Stimulated activated CD4-positive, alpha-beta T cell treated with anti-CD3 and anti-CD28 coated beads, Interleukin-12 subunit alpha, Interleukin-12 subunit beta, amount 100 ng/mL, for 48 hours (primary cell): ENCODE data around the gene NAB2.
"Not testable (repeated sequence)": the region's sequence is repeated elsewhere in the genome, so short reads cannot be mapped to it uniquely, and the experiment has no call there.

Experiments used
- DNase-seq, 3 donors: peaks; one replicate each; pipeline ENCODE4 v3.0.0-alpha.2; 2020; ENCODE audit warnings: low read depth in 2 of 3, low spot score in 1 of 3

Gene NAB2

DNA sequence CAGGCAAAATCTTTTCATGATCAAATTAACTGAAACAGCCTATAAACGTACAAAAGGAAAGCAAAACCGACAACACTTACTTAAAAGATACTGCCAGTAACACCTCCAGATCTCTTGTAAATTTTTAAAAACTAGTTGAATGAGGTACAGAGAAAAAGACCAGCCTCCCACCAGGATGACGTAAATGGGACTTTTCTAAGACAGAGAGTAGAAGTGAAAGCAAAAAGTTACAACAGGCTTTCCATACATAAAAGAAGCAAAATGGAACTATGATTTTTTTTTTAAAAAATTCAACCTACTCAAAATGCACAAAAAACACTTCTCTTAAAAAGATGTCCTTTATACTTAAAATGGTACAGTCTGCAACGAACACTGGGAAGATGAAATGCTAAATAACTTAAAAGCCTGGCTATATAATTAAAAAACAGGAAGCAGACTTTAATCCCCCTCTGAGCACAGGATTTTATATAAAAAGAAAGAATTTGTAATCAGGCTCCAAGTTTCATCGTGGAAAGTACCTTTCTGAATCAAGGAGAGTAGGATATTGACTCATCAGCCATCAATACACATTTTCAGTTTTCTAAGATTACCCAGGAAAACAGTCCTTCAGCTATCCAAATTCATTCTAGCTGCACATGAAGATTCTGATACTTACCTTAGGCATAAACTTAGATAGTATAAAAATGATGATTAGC lies 24.8 kb upstream of the NAB2 start:
- peak in 1 of 3 donors; percentile 58 for DNase-seq

DNA sequence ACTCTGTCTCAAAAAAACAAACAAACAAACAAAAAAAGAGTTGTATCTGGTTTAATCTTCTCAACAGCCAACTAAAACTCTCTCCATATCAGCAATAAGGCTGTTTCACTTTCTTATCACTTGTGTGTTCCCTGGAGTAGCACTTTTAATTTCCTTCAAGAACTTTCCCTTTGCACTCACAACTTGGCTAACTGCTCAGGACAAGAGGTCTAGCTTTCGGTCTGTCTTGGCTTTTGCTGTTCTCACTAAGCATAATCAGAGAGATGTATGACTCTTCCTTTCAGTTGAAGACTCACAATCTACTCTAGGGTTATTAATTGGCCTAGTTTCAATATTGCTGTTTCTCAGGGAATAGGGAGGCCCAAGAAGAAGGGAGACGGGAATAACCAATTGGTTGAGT lies 22.7 kb upstream of the NAB2 start:
- no peak for DNase-seq

DNA sequence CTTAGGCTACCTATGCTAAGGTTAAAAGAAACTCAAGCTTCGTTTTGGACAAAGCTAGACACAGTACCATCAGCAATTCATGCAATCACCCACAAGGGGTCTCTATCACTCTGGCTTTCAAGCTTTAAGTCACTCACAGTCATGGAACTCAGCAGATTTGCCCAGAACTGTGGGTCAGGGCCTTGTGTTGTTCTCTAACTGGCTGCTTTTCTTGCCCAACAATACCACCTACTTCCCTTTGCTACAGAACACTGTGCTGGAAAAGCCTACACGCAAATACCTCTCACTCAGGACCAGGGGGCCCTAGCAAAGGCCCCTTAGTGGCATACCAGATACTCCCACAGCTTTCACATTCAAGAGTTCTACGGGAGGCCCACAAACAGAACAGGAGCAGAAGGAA lies 19.4 kb upstream of the NAB2 start:
- peak in 1 of 3 donors; percentile 43 for DNase-seq

DNA sequence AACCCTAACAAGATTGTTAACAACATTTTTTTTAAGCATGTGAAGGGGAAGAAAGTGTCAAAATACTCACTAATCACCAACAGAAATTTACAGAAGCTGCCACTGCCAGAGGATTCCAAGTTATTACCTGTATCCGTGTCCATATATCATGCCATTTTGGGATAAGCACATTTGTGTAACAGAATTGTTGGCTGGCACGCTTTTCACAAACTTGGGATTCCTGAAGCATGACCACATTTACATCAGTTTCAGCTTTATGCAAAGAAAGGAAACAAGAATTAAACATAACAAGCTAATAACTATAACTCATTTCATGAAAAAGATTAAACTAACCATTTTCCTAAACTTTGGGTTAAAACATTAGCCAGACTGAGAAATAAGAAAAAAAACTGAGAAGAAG lies 16.3 kb upstream of the NAB2 start:
- DNase-seq, result no peak

- not testable (repeated sequence) for DNase-seq
Observed at GRCh38 chr12:57073566-57074450, 15.1 kb upstream of the NAB2 start.

GRCh38 chr12:57078519-57079404 lies 10.2 kb upstream of the NAB2 start, which contains the start of gene NEMP1:
TSS of gene NEMP1 (minus strand) at chr12:57078791. CDS start at chr12:57078745, 46 bp downstream.
- peak; percentile 92 to 95 (median 93) for DNase-seq

DNA sequence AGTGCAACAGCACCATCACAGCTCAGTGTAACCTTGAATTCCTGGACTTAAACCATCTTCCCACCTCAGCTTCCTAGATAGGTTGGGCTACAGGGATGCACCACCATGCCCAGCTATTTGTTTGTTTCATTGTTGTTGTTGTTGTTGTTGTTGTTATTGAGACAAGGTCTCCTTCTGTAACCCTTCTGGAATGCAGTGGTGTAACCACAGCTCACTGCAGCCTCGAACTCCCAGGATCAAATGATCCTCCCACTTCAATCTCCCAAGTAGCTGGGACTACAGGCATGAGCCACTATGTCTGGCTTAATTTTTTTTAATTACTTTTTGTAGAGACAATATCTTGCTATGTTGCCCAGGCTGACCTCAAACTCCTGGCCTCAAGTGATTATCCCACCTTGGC lies 9.1 kb upstream of the NAB2 start:
- no peak for DNase-seq

GRCh38 chr12:57080855-57081254 lies 8.1 kb upstream of the NAB2 start:
- no peak for DNase-seq

DNA sequence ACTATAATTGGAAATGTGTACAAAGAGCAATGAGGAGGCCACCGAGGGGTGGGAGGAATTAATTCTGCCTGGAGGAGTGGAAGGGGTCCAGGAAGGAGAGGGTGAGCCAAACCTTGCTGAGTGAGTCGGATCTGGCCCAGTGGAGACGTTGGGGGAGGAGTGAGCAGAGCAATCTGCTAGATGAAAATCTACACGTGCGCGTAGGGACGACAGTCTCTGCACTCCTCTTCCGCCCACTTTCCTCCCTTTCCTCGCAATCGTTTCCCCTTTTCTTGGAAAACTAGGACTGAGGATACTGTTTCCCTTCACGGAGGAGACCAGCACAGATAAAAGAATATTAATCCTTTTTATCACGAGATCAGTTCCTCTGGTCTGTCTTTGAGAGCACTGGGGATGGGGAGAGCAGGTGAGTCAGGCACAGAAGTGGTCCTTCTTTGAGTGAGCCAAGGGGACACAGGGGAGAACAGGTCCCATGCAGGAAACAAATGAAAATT lies 2.9 kb upstream of the NAB2 start:
- DNase-seq, result peak in 1 of 3 donors; percentile 42

- DNase-seq, result peak in 1 of 3 donors; percentile 51
Observed at GRCh38 chr12:57086493-57087009, 2.4 kb upstream of the NAB2 start.

DNA sequence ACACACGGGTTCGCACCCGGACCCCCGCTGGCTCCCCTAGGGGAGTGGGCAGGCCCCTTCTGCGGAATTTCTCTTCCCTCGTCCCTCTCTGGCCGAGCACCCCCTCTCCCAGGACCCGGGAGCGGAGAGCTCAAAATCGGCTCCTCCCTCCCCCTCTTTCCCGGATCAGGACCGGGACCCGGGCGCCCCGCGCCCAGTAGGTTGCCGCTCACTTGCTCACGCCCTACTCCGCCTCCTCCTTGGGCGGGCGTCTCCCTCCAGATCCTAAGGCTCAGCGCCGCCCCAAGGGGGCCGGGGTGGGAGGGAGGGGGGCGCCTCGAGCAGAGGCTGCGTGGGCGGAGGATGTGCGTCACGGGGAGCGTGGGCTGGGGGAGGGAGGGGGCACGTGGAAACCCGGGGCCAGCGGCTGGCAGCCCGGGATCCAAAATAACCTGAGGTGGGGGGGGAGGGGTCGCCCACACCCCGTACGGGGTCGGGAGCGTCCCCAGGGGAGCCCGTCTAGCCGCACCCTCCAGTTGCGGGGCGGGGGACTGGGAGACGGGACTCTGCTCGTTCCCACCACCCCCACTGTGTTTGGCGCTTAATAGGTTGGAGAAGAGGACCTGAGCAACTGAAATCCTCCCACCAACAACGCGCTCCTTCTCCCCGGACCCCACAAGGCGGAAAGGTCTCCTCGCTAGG lies 1.8 kb upstream of the NAB2 start:
- DNase-seq, result peak; percentile 87 to 92 (median 90)

DNA sequence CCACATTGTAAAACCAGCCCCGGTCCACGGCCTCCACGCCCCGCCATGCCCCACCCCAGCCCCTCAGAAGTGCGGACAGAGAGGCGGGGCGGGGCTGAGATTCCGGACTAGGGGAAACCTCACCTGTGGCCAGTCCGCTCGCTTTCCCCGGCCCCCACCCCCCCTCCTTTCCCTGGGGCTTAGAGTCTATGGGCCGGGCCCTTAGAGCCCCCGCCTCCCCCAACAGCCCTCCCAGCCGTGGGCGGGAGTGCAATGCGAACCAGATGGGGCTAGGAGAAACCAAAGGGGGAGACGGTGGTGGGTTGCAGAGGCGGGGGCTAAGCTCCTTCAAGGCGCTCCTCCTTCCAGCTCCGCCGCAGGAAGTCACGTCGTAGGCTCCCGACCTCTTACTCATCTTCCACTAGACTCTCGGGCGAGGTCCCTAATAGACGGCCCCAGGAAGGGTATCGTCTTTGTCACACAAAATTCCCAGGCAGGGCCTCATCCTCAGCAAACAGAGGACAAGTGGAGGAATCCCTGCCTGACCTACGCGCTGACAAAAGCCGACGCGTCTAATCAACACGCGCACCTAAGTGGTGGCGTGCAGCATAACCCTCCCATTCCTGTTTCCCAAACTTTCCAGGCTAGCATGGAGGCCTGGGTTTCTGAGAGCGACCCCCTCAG lies 1.1 kb upstream of the NAB2 start:
- peak; percentile 76 to 85 (median 80) for DNase-seq

DNA sequence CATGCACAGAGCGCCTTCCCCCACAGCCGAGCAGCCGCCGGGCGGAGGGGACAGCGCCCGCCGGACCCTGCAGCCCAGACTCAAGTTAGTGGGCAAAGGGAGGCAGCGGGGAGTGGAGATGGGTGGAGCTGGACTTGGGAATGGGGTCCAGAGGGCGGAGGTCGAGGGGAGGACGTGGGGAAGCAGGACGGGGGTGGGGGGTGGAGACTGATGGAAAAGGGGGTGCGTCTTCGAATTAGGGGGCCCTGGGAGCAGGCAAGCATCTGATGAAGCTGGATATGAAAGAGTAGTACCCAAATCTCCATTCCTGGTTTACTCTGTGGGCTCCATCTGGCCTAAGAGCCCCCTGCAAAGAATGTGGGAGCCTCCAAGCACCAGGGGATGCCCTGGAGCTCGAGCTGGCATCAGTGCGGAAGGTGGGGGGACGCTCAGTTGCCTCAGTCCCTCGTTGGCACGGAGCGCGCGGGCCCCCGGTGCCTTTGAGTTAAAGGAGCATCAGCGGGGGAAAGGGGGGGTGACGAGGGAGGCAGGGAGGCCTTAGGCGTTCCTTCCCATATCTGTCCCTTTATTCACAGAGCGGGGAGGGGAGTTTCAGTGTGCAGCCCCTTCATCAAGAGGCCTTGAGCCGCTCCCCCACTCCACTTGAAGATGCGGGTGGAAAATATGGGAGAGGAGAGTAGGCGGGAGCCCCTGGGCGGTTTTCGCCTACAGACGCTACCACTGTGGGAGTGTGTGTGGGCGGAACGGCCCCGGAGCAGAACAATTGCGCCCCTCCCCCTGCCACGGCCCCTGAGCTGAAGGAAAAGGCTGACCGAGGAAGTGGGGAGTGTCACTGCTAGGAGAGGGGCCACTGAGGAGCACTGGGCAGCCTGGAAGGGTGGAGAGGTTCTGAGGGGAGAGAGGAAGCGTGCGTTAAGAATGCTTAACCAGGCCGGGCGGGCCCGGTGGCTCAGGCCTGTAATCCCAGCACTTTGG lies 644 bp downstream of the NAB2 start:
- peak in 1 of 3 donors; percentile 45 for DNase-seq

GRCh38 chr12:57090490-57090889 lies 1.6 kb downstream of the NAB2 start:
- no peak for DNase-seq

GRCh38 chr12:57090924-57091637 lies 2.2 kb downstream of the NAB2 start:
- DNase-seq, result no peak

GRCh38 chr12:57091638-57092528 lies 3.0 kb downstream of the NAB2 start:
- no peak for DNase-seq

DNA sequence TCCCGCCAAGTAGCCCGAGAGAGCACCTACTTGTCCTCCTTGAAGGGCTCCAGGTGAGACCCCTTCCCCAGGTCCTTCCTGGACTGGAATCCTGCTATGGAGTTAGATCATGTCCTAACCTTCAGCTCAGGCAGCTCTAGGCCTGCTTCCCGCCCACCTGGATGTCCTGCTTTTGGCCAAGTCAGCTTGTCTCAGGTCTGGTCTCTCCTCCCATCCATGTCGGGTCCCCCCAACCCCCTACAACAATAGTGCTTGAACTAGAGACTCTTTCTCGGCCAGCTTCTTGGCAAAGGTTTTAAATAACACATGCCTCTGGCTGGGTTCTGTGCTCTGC lies 3.6 kb downstream of the NAB2 start:
- DNase-seq, result no peak
